Mesodermal cell (in vitro differentiated cells): ENCODE results near the gene MAG.

Experiments used
- H3K27ac ChIP-seq: 2 replicates; pipeline ENCODE4 v1.7.0; 2013; ENCODE audit warnings: mild to moderate bottlenecking, low read depth, low read length, moderate library complexity; ENCODE audit not compliant: severe bottlenecking
- H3K36me3 ChIP-seq: 2 replicates; pipeline ENCODE4 v1.7.1; 2013; ENCODE audit warnings: mild to moderate bottlenecking, low read length, moderate library complexity; ENCODE audit not compliant: control insufficient read depth, insufficient read depth
- H3K4me1 ChIP-seq: one replicate; pipeline ENCODE4 v1.7.1; 2013; ENCODE audit warnings: mild to moderate bottlenecking, low read length; ENCODE audit not compliant: insufficient read depth, control insufficient read depth, poor library complexity, severe bottlenecking
- H3K4me3 ChIP-seq: 2 replicates; pipeline ENCODE4 v1.7.0; 2013; ENCODE audit warnings: low read length, control low read depth, mild to moderate bottlenecking; ENCODE audit not compliant: insufficient read depth, poor library complexity, severe bottlenecking; ENCODE audit errors: extremely low read depth
- H3K9me3 ChIP-seq: 2 replicates; pipeline ENCODE4 v1.7.1; 2013; ENCODE audit warnings: mild to moderate bottlenecking, low read length, moderate library complexity; ENCODE audit not compliant: control insufficient read depth
- WGBS, 2 experiments: methylation state at CpG; one replicate each; pipeline ENCODE4 v1.1.5; 2013; ENCODE audit warnings: missing lambda C conversion rate in 2 of 2; ENCODE audit not compliant: insufficient coverage in 2 of 2; 5-methylcytosine and 5-hydroxymethylcytosine counted together

Gene MAG

GRCh38 chr19:35340431-35340830 is 48.5 kb downstream of the MAG start:
- Histone ChIP-seq H3K36me3 (no peaks in the 10 kb centered on the region), H3K4me1 (no peaks in the 10 kb centered on the region), H3K27ac (no peak overlapping the region), H3K9me3 (no peaks in the 10 kb centered on the region), H3K4me3 (no peak overlapping the region)
- 89 to 91% methylated on average over 8 to 9 of the region's 11 CpGs for WGBS, 2 experiments

GRCh38 chr19:35341006-35341405 is 49.0 kb downstream of the MAG start:
- Histone ChIP-seq H3K9me3 (no peaks in the 10 kb centered on the region), H3K4me1 (no peaks in the 10 kb centered on the region), H3K36me3 (no peaks in the 10 kb centered on the region), H3K4me3 (no peak overlapping the region), H3K27ac (no peak overlapping the region)
- WGBS, 2 experiments, result 88 to 90% methylated on average over 14 to 15 of the region's 16 CpGs

GRCh38 chr19:35341565-35342225 is 49.7 kb downstream of the MAG start:
- WGBS, 2 experiments, result 89 to 93% methylated on average over 9 to 11 of the region's 14 CpGs

GRCh38 chr19:35342430-35342829 is 50.5 kb downstream of the MAG start:
- Histone ChIP-seq H3K9me3 (no peaks in the 10 kb centered on the region), H3K4me3 (no peak overlapping the region), H3K36me3 (no peaks in the 10 kb centered on the region), H3K4me1 (peaks cover 8% of the 10 kb centered on the region), H3K27ac (no peak overlapping the region)
- 39 to 62% methylated on average over 2 to 3 of the region's 5 CpGs for WGBS, 2 experiments

More at GRCh38 chr19:35341565-35342225, 49.7 kb downstream of the MAG start:
- Histone ChIP-seq H3K36me3 (no peaks in the 10 kb centered on the region), H3K27ac (no peak overlapping the region), H3K9me3 (no peaks in the 10 kb centered on the region), H3K4me3 (no peak overlapping the region), H3K4me1 (peaks cover under 1% of the 10 kb centered on the region)

GRCh38 chr19:35344511-35345031 is 52.6 kb downstream of the MAG start:
- 87% methylated on average over 10 to 15 of the region's 17 CpGs for WGBS, 2 experiments
- Histone ChIP-seq H3K4me3 (no peak overlapping the region), H3K4me1 (peaks cover 12% of the 10 kb centered on the region), H3K9me3 (no peaks in the 10 kb centered on the region), H3K36me3 (no peaks in the 10 kb centered on the region), H3K27ac (no peak overlapping the region)

- Histone ChIP-seq H3K36me3 (no peaks in the 10 kb centered on the region), H3K9me3 (no peaks in the 10 kb centered on the region), H3K27ac (no peak overlapping the region), H3K4me1 (peaks cover 12% of the 10 kb centered on the region), H3K4me3 (no peak overlapping the region)
- WGBS, 2 experiments, result 85 to 96% methylated on average over 7 to 9 of the region's 11 CpGs
These were observed 53.7 kb downstream of the MAG start for GRCh38 chr19:35345671-35346111.

- WGBS, 2 experiments, result 85 to 95% methylated on average over 28 of the region's 28 CpGs
- H3K4me1 ChIP-seq, result peaks cover 12% of the 10 kb centered on the region
- no peaks in the 10 kb centered on the region for H3K36me3 ChIP-seq
- no peak overlapping the region for H3K27ac ChIP-seq
- H3K4me3 ChIP-seq, result no peak overlapping the region
- no peaks in the 10 kb centered on the region for H3K9me3 ChIP-seq
These were observed 54.5 kb downstream of the MAG start for GRCh38 chr19:35346193-35347052.

- H3K4me3 ChIP-seq, result no peak within 1 kb of the TSS
- no peaks in the 10 kb centered on the region for H3K36me3 ChIP-seq
- H3K9me3 ChIP-seq, result no peaks in the 10 kb centered on the region
- H3K4me1 ChIP-seq, result peaks cover 12% of the 10 kb centered on the region
- no peak within 1 kb of the TSS for H3K27ac ChIP-seq
- WGBS, 2 experiments, result 91 to 92% methylated on average over 14 to 18 of the region's 18 CpGs
These were observed 55.4 kb downstream of the MAG start, which contains the start of gene FFAR1 for GRCh38 chr19:35347171-35347929. Gene FFAR1, plus strand, starts transcription at chr19:35347902. Its CDS starts 3,650 bp downstream, at chr19:35351552.

GRCh38 chr19:35347930-35348298 is 56.0 kb downstream of the MAG start:
- Histone ChIP-seq H3K27ac (no peak overlapping the region), H3K4me1 (peaks cover 12% of the 10 kb centered on the region), H3K4me3 (no peak overlapping the region), H3K36me3 (no peaks in the 10 kb centered on the region), H3K9me3 (no peaks in the 10 kb centered on the region)
- 94 to 96% methylated on average over 4 to 6 of the region's 7 CpGs for WGBS, 2 experiments

- WGBS, 2 experiments, result 82 to 83% methylated on average over 14 to 18 of the region's 18 CpGs
- Histone ChIP-seq H3K4me1 (peaks cover 12% of the 10 kb centered on the region), H3K9me3 (no peaks in the 10 kb centered on the region), H3K36me3 (no peaks in the 10 kb centered on the region), H3K4me3 (no peak overlapping the region), H3K27ac (no peak overlapping the region)
These were observed 57.1 kb downstream of the MAG start for GRCh38 chr19:35348911-35349611.
